GM18505 (cell line): ENCODE measurements around the gene CCDC8.

Experiments used
- ATAC-seq: cut with Tn5 transposase; IDR thresholded peaks from one replicate; pipeline ENCODE4 v1.9.1; 2021; ENCODE audit not compliant: unreplicated experiment
- POLR2A ChIP-seq: IDR thresholded peaks from 4 replicates; pipeline ENCODE4 v1.6.1; 2011; ENCODE audit warnings: borderline replicate concordance; ENCODE audit not compliant: insufficient read depth, insufficient read length; ENCODE audit errors: extremely low read depth

CCDC8 gene

DNA sequence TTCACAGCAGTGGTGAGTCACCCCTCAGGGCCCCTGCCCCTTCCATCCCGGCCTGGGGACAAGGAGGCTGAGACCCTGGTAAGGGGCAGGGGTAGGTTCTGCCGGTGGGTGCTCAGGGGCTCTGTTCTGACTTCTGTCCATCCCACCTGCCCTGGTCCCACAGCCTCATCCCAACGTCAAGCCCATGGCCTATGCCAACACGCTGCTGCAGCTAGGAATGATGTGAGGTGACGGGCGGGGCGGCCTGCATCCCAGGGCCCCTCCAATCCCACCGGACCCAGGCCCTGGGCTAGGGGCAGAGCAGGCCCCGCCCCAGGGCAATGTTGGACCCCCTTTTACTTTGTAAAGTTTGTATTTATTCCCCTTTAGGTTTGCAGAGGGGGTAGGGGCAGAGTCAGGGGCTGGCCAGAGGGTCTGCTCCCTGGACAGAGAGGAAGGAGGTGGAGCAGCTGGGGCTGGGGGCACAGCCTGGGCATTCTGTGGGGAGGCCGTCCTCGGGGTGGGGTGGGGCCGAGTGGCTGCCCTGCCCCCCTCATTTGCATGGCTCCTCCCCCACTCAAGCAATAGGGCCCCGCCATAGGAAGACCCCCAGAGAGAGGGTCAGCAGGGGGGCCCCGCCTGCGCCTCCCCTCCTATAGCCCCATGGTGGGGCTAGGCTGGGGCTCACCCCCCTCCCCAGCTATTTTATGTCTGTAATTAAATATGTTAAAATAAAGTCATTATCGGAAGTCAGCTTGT lies 23.1 kb downstream of the CCDC8 start:
- TF ChIP-seq POLR2A, result no peak
- no peak for ATAC-seq

GRCh38 chr19:46388311-46389095 lies 24.9 kb downstream of the CCDC8 start:
- TF ChIP-seq POLR2A, result no peak
- no peak for ATAC-seq

DNA sequence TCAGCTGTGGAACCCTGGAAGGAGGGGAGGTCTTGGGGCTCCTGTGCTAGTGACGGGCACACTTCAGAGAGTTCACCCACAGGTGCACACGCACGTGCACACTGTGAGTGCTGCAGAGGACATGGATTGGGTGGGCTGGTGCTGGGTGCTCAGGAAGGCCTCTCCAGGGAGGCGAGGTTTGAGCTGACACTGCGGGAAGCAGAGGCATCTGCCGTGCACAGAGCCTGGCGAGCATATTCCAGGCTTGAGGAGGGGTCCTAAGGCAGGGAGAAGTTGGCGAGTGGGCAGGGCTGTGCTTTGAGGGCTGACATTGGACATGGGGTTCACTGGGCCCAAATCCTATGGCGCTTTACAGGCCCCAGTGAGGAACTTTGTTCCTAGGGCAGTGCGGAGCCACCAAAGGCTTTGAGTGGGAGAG lies 25.6 kb downstream of the CCDC8 start:
- no peak for TF ChIP-seq POLR2A
- ATAC-seq, result no peak

- no peak for ATAC-seq
- TF ChIP-seq POLR2A, result no peak
These were observed 26.2 kb downstream of the CCDC8 start for GRCh38 chr19:46386996-46387712.

GRCh38 chr19:46386151-46386550 lies 27.2 kb downstream of the CCDC8 start:
- no peak for ATAC-seq
- no peak for TF ChIP-seq POLR2A

GRCh38 chr19:46385636-46386035 lies 27.7 kb downstream of the CCDC8 start:
- no peak for TF ChIP-seq POLR2A
- no peak for ATAC-seq

- no peak for TF ChIP-seq POLR2A
- ATAC-seq, result no peak
These were observed 29.0 kb downstream of the CCDC8 start for GRCh38 chr19:46384396-46384795.

DNA sequence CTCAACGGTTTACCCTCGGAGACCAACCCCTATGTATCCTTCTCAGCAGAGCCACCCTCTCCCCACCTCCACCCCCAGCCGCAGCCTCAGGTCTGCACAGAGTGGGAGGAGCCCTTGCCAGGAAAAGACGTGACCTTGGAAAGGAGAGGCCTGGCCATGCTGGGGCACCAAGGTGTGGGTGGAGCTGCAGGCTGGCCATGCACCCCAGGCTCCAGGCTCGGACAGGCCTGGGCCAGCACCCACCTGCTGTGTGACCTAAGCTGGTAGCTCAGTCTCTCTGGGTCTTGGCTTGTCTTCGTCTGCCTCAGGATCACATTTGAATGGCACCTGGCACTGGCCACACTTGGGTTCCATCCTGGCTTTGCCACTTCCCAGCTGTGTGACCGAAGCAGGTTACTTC lies 29.5 kb downstream of the CCDC8 start:
- ATAC-seq, result no peak
- TF ChIP-seq POLR2A, result no peak

GRCh38 chr19:46383171-46383815 lies 30.1 kb downstream of the CCDC8 start:
- no peak for TF ChIP-seq POLR2A
- ATAC-seq, result no peak

DNA sequence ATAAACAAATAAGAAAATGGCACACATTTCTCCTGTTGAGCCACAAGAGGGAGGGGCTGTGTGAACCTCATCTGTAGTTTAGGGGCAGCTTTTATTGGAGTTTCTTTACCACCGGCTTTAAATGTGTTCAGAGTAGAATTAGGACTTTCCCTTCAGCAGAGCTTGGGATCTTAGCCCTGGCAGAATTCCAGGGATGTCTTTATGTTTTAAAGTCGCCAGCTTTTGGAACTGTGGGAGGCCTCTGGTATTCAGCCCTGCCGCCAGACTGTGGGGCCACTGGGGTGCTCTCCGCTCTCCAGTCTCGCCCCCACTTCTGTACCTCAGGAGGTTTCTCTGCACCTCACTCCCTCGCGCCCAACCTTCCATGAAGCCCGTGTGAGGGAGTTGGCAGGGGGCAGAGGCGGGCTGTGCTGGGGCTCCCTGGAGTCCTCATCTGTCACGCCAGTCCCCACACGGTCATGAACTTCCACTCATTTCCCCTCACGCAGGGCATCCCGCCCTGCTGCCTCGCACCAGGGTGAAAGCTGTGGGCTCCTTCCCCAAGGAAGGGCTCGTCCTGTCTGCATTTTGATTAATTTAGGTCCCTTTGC lies 31.5 kb downstream of the CCDC8 start:
- no peak for TF ChIP-seq POLR2A
- no peak for ATAC-seq

DNA sequence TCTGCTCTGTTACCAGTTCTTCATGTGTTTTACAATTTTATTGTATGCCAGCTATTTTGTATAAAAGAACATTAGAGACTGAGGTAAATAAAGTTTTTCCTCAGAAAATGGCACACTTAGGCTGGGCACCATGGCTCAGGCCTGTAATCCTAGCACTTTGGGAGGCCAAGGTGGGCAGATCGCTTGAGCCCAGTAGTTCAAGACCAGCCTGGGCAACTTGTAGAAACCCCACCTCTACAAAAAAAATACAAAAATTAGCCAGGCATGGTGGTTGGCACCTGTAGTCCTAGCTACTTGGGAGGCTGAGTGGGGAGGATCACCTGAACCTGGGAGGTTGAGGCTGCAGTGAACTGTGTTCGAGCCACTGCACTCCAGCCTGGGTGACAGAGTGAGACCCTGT lies 32.0 kb downstream of the CCDC8 start:
- no peak for ATAC-seq
- TF ChIP-seq POLR2A, result no peak

DNA sequence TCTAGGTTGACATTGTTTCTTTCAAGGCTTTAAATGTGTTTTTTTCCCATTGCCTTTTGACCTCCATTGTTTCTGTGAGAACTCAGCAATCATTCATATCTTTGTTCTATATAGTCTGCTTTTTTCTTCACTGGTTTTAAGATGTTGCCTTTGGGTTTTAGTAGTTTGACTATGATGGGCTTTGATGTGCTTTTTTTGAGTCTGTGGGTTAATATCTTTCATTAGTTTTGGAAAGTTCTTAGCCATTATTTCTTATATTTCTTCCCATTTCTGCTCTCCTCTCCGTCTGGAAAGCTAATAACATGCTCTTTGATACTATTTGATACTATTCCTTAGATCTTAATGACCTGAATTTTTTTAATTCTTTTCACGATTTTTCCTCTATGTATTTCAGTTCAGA lies 32.7 kb downstream of the CCDC8 start:
- no peak for ATAC-seq
- no peak for TF ChIP-seq POLR2A

DNA sequence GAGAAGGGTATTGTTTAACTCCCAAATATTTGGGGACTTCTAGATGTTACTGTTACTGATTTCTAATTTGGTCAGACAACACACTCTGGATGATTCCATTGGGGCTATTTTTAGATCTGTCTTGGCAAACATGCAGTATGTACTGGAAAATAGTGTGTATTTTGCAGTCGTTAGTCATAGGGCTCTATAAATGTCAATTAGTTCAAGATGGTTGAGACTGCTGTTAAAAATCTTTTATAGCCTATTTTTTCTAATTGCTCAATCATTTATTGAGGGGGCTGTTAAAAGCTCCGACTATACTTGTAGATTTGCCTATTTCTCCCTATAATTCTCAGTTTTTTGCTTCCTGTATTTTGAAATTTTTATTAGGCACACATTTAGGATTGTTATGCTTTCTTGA lies 35.1 kb downstream of the CCDC8 start:
- no peak for TF ChIP-seq POLR2A
- ATAC-seq, result no peak
